Keratinocyte (primary cell): ENCODE measurements around the gene MRS2. TPM values are rescaled to one million over a fixed set of nuclear protein-coding genes. Genes with fewer than 3 reads are reported as not detected.

ENCODE experiments used
- DNase-seq: peaks from one replicate; pipeline ENCODE4 v3.0.0-alpha.2; 2011; ENCODE audit warnings: low read depth, missing footprints, low spot score
- FAIRE-seq: peaks from 2 replicates; lab custom pipeline; 2011; peaks lifted over from hg19 to GRCh38; lab: Jason Lieb, UNC
- H2AFZ ChIP-seq: 2 replicates; pipeline ENCODE4 v1.6.0; 2012; ENCODE audit warnings: low read length, control low read depth, inconsistent platforms; ENCODE audit not compliant: control insufficient read depth
- H3K27ac ChIP-seq: 2 replicates; pipeline ENCODE4 v1.5.1; 2011; ENCODE audit warnings: low read length; ENCODE audit not compliant: control insufficient read depth, insufficient read depth
- H3K27me3 ChIP-seq: 3 replicates; pipeline ENCODE4 v1.6.0; 2011; ENCODE audit warnings: low read length; ENCODE audit not compliant: control insufficient read depth, insufficient read depth; ENCODE audit errors: extremely low read depth
- H3K36me3 ChIP-seq, 2 experiments: 2 replicates in 1 of 2; 3 replicates in 1 of 2; pipeline ENCODE4 v1.5.1; 2011; ENCODE audit warnings: low read length in 2 of 2, mild to moderate bottlenecking in 1 of 2; ENCODE audit not compliant: control insufficient read depth in 2 of 2, insufficient read depth in 2 of 2; ENCODE audit errors: extremely low read depth in 1 of 2
- H3K4me1 ChIP-seq: 3 replicates; pipeline ENCODE4 v1.5.1; 2011; ENCODE audit warnings: low read length; ENCODE audit not compliant: control insufficient read depth, insufficient read depth; ENCODE audit errors: extremely low read depth
- H3K4me2 ChIP-seq: 3 replicates; pipeline ENCODE4 v1.6.0; 2011; ENCODE audit warnings: low read depth, low read length; ENCODE audit not compliant: control insufficient read depth, insufficient read depth; ENCODE audit errors: extremely low read depth
- H3K4me3 ChIP-seq, 3 experiments: fragments of 200-600 bp in 1 of 3; sonication (generic) in 1 of 3; 2 replicates in 2 of 3; 3 replicates in 1 of 3; pipeline ENCODE4 v1.5.1; 2011 to 2016; ENCODE audit warnings: low read length in 3 of 3, mild to moderate bottlenecking in 3 of 3, control low read depth in 2 of 3, inconsistent platforms in 1 of 3, low read depth in 1 of 3, mixed read lengths in 1 of 3, mixed run types in 1 of 3, moderate library complexity in 1 of 3; ENCODE audit not compliant: control insufficient read depth in 2 of 3, insufficient read depth in 2 of 3; ENCODE audit errors: extremely low read depth in 1 of 3
- H3K79me2 ChIP-seq: 2 replicates; pipeline ENCODE4 v1.6.0; 2012; ENCODE audit warnings: low read length; ENCODE audit not compliant: control insufficient read depth, insufficient read depth
- H3K9ac ChIP-seq: 3 replicates; pipeline ENCODE4 v1.6.0; 2011; ENCODE audit warnings: low read length; ENCODE audit not compliant: control insufficient read depth, insufficient read depth; ENCODE audit errors: extremely low read depth
- H3K9me1 ChIP-seq: 3 replicates; pipeline ENCODE4 v1.6.0; 2011; ENCODE audit warnings: low read length; ENCODE audit not compliant: control insufficient read depth, insufficient read depth; ENCODE audit errors: extremely low read depth
- H3K9me3 ChIP-seq: 2 replicates; pipeline ENCODE4 v1.5.1; 2012; ENCODE audit warnings: low read depth, low read length; ENCODE audit not compliant: control insufficient read depth
- H4K20me1 ChIP-seq: 3 replicates; pipeline ENCODE4 v1.6.0; 2011; ENCODE audit warnings: low read length; ENCODE audit not compliant: control insufficient read depth, insufficient read depth; ENCODE audit errors: extremely low read depth
- CTCF ChIP-seq, 3 experiments: IDR thresholded peaks in 1 of 3; conservative IDR thresholded peaks in 1 of 3; optimal IDR thresholded peaks in 1 of 3; 2 replicates in 2 of 3; 3 replicates in 1 of 3; pipeline versions ENCODE3 to v1.5.1; 2011; ENCODE audit warnings: low read length in 3 of 3, mild to moderate bottlenecking in 3 of 3, moderate library complexity in 2 of 3, control low read depth in 1 of 3, inconsistent platforms in 1 of 3; ENCODE audit not compliant: insufficient read depth in 2 of 3; ENCODE audit errors: extremely low read depth in 1 of 3
- EZH2 ChIP-seq: IDR thresholded peaks from one replicate; pipeline ENCODE4 v1.6.1; 2012; ENCODE audit warnings: inconsistent platforms, mild to moderate bottlenecking, low read length, moderate library complexity
- dilution Hi-C: fragments of 300-500 bp; cut with MboI; formaldehyde crosslinking; loops from one replicate; pipeline ENCODE4 v1.7.0; 2020; ENCODE audit warnings: low sequenced_read_pairs; ENCODE audit not compliant: extremely low pct_ligation_motif_present
- polyA plus RNA-seq, 5 experiments: library from polyadenylated mRNA; depleted of rRNA in 3 of 5; stranded (reverse) in 3 of 5; stranded (forward) in 1 of 5; unstranded in 1 of 5; fragments of >200 nt; gene quantifications; 1 replicate in 1 of 5; 2 replicates in 3 of 5; 3 replicates in 1 of 5; pipeline versions ENCODE4 v1.2.1 to v1.2.3, GENCODE V29; 2011 to 2012; ENCODE audit warnings: missing spikeins in 2 of 5, low read depth in 1 of 5, low replicate concordance in 1 of 5

Gene MRS2
- polyA plus RNA-seq, 1 donor (not counting 4 experiments of a cell fraction or from before 2014, with no cell fraction given): 26.9 TPM

- no peaks in the 10 kb centered on the region for H3K27me3 ChIP-seq
Measured at GRCh38 chr6:24385536-24386269, 17.0 kb upstream of the MRS2 start.

GRCh38 chr6:24387818-24388217 lies 14.9 kb upstream of the MRS2 start:
- Histone ChIP-seq H3K9ac (no peak overlapping the region), H3K27ac (no peak overlapping the region), H2AFZ (peak overlapping the region; percentile 42), H3K36me3 (no peaks in the 10 kb centered on the region), H3K9me1 (no peaks in the 10 kb centered on the region), H3K4me1 (peaks cover 6% of the 10 kb centered on the region), H3K9me3 (no peaks in the 10 kb centered on the region), H4K20me1 (no peaks in the 10 kb centered on the region), H3K4me3 (no peak overlapping the region), H3K4me2 (peak overlapping the region; percentile 56), H3K27me3 (no peaks in the 10 kb centered on the region), H3K79me2 (no peaks in the 10 kb centered on the region)
- DNase-seq (no peak), FAIRE-seq (peak; percentile 29)
- no peak for TF ChIP-seq CTCF (optimal IDR thresholded peaks at IDR 0.05 in 1 of 3, IDR thresholded peaks at IDR 0.05 in 1 of 3, conservative IDR thresholded peaks at IDR 0.05 in 1 of 3; ENCODE audit: extremely low read depth in 1 of 3, insufficient read depth in 2 of 3, low read length in 3 of 3)
- TF ChIP-seq EZH2: no peak
- dilution Hi-C loops: loop anchor here (25.0 kb wide), 1 partner anchor 101 kb away; no protein-coding TSS in a partner anchor

More at GRCh38 chr6:24385536-24386269, 17.0 kb upstream of the MRS2 start:
- no peak for DNase-seq
- Histone ChIP-seq H2AFZ (no peak overlapping the region), H3K4me3 (no peak overlapping the region), H3K4me1 (peaks cover 6% of the 10 kb centered on the region), H3K9me3 (no peaks in the 10 kb centered on the region), H3K9me1 (no peaks in the 10 kb centered on the region), H3K27ac (no peak overlapping the region), H3K79me2 (no peaks in the 10 kb centered on the region), H3K9ac (no peak overlapping the region), H4K20me1 (no peaks in the 10 kb centered on the region), H3K36me3 (no peaks in the 10 kb centered on the region), H3K4me2 (no peak overlapping the region)
- dilution Hi-C loops: loop anchor here (25.0 kb wide), 1 partner anchor 98 kb away; no protein-coding TSS in a partner anchor
- no peak for FAIRE-seq
- TF ChIP-seq EZH2 (no peak), CTCF (optimal IDR thresholded peaks at IDR 0.05 in 1 of 3, IDR thresholded peaks at IDR 0.05 in 1 of 3, conservative IDR thresholded peaks at IDR 0.05 in 1 of 3; ENCODE audit: extremely low read depth in 1 of 3, insufficient read depth in 2 of 3, low read length in 3 of 3) (peak in 1 of 3 experiments; percentile 2)
